AG20443 (cell line): Measurements from ENCODE around the gene ZFHX2.

Experiments used
- DNase-seq: peaks from one replicate; pipeline ENCODE4 v3.0.0; 2012; ENCODE audit warnings: low spot score, mixed read lengths

ZFHX2 gene

GRCh38 chr14:23518709-23519108 lies 32.9 kb downstream of the ZFHX2 start:
- DNase-seq, result no peak

DNA sequence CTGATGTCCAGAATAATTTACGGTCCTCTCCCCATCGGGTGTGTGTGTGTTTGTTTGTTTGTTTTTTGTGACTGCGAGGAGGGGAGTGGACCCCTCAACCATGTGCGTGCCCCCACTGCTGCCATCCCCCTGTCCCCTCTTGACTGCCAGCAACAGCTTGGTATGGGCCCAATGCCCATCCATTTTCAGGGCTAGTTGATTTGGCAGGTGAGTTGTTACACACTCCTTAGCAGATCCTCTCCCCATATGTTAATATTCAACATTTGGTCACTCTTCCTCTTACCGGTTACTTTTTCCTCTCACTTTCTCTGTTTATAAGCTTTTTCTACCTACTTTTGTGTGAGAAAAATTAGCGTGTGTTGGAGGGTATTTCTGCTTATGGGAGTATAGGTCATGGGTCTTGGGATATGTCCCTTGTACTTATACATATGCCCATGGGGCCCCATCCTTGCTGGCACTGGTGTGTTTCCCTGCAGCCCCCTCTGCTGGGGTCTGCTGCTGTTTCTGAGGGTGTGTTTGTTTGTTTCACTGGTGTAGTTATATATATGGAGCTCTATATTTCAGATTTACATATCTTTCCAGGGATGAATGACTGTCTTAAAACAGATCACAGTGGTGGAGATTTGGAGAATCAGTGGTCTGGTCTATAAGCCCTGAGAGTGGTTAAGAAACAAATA lies 33.8 kb downstream of the ZFHX2 start:
- DNase-seq, result no peak

DNA sequence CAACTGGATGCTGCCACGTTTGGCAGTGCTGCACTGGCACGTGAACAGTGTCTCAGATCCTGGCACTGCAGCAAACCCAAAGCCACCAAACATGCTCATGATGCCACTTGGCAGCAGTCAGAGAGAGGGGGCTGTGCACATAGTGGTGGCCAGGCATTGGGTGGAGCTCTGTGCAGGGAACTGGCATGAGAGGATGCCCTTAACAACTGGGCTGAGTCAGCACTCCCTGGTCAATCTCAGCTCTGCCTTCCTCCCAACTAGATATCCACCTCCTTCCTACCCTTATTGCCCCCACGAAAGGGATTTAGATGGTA lies 37.0 kb downstream of the ZFHX2 start:
- no peak for DNase-seq

- no peak for DNase-seq
These were observed 37.5 kb downstream of the ZFHX2 start for GRCh38 chr14:23513818-23514643.

DNA sequence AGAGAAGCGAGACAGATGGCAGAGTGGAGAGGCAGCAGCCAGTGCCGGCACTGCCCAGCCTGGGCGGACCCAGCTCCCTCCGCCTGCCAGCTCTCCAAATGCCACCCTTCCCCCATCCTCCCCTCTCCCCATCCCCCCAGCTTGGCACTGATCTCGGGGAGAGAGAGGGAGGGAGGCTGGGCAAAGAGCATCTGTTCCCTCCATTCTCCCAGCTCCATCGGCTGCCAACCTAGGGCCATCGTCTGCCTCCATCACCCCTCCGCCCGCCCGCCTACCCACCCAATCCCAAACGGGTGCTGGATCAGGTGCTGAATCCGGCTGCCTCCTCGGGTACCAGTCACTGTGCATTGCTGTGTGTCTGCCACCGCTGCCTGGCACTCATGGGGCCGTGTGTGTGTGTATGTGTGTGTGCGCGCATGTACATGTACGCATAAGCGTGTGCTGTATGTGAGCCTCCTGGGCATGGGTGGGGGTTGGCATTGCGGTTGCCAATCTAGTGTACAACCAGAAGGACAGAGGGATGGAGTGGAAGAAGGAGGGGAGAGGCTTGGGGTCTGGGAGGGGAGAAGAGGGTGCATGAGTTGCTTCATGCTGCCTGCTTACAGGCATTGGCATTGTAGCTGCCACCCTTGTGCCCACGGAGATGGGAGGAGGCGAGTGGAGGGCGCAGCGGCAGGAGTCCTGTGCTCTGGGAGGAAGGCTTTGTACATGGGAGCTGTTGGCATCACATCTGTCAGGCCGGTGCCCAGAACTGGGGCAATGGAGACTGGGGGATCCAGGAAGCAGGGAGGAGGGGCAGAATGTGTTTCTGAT lies 38.4 kb downstream of the ZFHX2 start:
- no peak for DNase-seq

- DNase-seq, result no peak
These were observed 39.4 kb downstream of the ZFHX2 start for GRCh38 chr14:23512156-23512555.

DNA sequence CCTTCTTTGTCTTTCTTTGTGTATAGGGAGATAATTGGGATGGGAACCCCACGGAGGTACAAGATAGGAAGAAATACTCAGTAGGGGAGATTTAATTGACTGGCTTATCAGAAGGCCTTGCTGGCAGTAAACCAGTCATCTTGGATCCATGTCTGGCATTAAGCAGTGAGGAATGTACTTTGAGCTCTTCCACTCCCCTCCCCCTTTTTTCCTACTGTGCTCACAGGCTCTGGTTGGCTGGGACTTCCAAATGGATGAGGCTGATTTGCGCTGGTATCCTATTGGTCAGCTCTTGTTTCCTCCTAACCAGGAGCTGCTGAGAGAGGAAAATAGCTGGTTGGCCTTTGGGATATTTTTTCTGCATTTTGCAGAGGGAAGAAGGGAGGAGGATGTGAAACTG lies 57.3 kb downstream of the ZFHX2 start:
- no peak for DNase-seq

DNA sequence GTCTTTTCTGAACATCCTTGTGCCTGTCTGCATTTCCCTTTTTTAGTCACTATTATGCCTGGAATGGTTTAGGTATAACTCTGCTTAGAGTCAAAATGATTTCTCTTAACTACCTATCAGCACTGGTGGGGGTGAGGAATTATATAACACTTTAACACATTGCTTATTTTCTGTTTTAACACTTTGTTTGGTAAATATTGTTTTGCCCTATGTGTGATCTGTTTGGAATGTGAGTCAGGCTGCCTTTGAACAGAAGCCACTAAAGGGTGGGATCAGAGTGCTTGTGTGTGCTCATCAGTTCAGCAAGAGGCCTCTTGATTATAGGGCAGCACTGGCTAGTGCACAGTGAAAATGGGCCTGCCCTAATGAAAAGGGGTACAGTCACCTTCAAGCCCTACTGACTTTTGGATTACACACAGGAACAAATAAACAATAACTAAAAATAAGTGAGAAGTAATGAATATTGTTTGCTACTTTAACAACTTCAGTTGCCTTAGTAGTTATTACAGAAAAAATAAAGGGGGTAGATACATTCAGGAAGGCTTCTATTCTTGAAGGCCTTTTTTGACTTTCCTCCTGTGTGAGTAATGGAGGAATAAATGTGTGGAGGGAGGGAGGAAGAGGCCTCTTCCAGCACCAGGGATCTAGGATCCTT lies 58.8 kb downstream of the ZFHX2 start:
- peak; percentile 67 for DNase-seq

DNA sequence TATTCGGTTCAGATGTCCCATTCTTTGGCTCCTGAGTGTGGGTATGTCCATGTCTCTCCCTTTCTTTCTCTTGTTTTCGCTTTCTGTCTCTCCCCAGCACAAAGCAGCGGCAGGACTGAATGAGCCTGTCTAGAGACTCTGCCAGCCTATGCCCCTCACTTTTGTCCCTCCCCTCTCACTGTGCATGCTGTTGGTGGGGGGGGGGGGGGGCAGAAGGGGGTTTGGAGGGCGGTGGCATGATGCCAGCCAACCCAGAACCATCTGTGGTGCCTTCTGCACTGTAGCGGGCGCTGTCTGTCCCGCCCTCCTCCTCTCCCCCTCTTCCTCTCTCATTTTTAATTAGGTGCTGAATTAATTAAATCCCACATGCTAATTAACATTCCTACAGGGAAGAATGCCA lies 64.3 kb downstream of the ZFHX2 start:
- no peak for DNase-seq

DNA sequence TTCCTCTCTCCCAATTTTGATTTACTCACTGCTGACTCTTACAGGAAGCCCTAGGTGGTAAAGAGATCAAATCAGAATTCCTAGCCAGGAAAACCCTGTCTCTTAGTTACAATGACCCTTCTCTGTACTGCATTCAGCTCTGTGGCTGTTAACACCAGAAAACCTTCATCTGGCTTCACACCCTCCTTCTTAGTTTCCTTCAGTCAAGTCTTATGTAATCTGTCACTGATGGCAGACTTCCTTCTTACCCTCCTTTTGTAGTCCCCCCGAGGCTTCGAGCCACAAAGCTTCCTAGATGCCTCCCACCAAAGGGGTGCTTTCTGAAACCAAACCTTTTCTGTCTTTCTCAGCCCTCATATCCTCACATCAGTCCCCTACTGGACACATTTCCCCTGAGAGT lies 65.5 kb downstream of the ZFHX2 start:
- DNase-seq, result no peak

DNA sequence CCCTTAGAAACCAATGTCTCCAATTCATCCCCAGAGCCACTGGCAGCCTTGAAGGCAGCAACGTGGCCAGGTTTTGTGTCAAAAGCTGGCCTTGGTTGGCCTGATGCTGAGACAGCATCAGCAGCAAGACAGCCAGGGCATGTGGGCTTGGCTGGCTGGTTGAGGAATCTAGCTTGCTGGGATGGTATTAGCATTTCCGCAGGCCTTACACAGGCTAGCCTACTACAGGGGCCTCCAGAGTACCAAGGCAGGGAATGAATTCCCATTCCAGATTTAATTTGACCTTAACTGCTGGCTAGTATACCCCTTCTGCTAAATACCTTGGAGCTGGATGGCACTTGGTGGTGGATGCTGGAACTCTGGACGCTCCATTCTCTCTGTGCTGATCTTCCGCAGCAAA lies 66.2 kb downstream of the ZFHX2 start:
- DNase-seq, result no peak

DNA sequence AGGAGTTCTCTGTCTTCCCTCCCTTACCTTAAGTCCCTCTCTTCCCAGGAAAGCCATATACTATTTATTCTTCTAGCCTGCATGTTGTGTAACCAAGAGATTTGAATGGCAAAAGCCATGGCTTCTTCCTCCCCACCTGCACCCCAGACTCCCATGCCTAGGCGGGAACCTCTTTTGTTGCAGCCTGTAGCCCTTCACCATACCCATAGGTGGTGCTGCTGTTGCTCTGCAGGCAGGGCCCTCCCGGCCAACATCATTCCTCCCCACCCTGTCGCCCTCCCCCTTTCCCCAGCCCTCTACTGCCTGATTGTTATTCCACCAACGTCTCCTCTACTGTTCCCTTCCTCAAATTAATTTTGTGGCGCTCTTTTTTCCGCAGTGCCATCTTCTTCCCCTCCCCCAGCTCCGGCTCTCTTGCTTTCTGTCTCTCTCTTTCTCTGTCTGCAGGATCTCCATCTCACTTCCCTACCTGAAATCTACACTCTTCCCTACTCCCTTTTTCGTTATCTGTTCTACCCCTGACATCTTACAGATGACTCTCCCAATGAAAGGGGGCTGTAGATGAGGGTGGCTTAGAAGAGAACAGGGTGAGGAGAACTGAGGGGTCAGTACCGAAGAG lies 68.2 kb downstream of the ZFHX2 start:
- peak; percentile 48 for DNase-seq

- DNase-seq, result no peak
These were observed 68.8 kb downstream of the ZFHX2 start for GRCh38 chr14:23482823-23483148.

DNA sequence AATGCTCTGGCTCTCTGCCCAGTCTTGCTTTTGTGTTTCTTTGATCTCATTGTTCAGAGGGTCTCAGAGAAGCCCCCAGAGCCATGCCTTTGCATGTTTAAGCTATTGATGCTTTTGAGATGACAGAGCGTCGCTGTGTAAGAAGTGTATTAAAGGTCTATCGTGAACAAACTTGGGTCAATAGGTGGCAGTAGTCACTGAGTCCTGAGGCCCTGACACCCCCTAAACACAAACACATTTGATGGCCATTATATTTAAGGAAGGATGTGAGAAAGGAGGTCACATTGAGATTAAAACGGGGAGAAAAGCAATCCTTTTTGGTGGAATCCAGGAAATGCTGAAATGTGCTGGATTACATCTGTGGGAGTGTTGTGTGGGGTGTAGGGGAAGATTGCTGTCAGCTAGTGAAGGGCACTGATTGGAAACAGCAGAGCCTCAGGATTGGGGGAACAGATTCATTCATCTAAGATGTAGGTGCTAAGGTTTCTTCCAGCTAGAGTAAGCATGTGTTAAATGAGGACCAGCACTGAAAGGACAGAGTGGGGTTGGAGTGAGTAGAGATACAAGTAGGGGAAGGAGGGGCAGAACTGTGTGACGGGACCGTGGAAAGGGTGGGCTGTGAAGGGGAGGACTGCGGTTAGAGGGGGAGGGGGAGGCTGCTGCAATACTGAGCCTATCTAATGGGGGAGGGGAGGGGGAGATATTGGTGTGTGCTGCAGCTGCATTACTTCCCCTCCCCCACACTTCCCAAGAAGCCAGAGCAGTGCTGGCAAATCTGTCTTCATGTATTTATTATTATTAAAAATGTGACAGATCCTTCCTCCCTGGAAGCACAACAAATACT lies 69.4 kb downstream of the ZFHX2 start:
- DNase-seq, result no peak

DNA sequence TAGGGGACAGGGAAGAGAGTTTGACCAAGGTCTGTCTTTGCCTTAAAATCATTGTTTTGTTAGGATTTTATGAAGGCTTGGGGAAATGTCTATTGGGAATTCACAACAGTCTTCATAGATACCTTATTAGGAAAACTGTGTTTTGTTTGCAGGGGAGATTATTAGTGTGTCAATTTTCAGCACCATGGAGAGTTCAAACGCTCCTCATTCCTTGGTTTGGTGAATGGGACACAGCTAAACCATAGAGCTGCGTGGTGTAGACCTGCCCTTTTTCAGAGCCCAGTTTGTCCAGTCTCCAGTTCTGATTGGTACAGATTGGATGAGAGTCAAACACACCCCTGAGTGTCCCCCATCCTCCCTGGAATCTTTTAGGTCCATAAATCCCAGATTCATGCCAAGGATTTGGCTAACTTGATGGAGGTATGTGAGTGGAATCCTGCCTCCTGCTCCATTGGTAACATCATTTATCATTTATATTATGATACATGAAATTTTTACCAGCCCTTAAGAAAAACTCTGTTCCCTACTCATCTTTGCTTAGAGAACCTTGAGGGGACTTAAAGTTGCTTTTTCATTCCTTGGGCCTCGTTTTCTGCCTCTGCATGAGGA lies 70.1 kb downstream of the ZFHX2 start:
- peak; percentile 25 for DNase-seq

- peak; percentile 55 for DNase-seq
These were observed 73.3 kb downstream of the ZFHX2 start for GRCh38 chr14:23478109-23478759.

- no peak for DNase-seq
These were observed 80.6 kb downstream of the ZFHX2 start for GRCh38 chr14:23470947-23471346.
